GM12878 (cell line): ENCODE measurements around the gene NOP56. TPM values are rescaled to one million over a fixed set of nuclear protein-coding genes. Genes with fewer than 3 reads are reported as not detected.

Source experiments
- ATAC-seq: fragments of 200-7000 bp; cut with Tn5 transposase; 3 replicates; pipeline ENCODE4 v1.9.1; 2020; ENCODE audit warnings: mild to moderate bottlenecking, moderate library complexity
- BruUV-seq: library from RNA; stranded (reverse); fragments of 400-500 nt; replicated peaks from 2 replicates; lab custom pipeline; 2021; lab: Mats Ljungman, UMichigan
- CTCF ChIA-PET: fragments of 300-600 bp; sonication (Branson Sonifier 250); formaldehyde crosslinking; extraction: SDS; loops from one replicate; lab custom pipeline; 2021; ENCODE audit warnings: inconsistent platforms; lab: Yijun Ruan, JAX
- POLR2A ChIA-PET: fragments of 350-600 bp; formaldehyde crosslinking; extraction: SDS; loops from one replicate; lab custom pipeline; 2021; ENCODE audit warnings: inconsistent platforms; lab: Charles Lee
- RAD21 ChIA-PET: fragments of 300-600 bp; sonication (Branson Sonifier 250); formaldehyde crosslinking; loops from one replicate; lab custom pipeline; 2023; ENCODE audit warnings: antibody characterized with exemption; ENCODE audit not compliant: unreplicated experiment; lab: Charles Lee
- SMC1A ChIA-PET: fragments of 300-600 bp; sonication (Branson Sonifier 250); formaldehyde crosslinking; loops from one replicate; lab custom pipeline; 2023; ENCODE audit not compliant: unreplicated experiment, uncharacterized antibody; lab: Charles Lee
- DNase-seq: peaks from one replicate; pipeline ENCODE4 v3.0.0-alpha.2; 2011; ENCODE audit warnings: low read depth, low spot score
- FAIRE-seq: peaks from 3 replicates; lab custom pipeline; 2011; peaks lifted over from hg19 to GRCh38; lab: Jason Lieb, UNC
- H2AFZ ChIP-seq: 2 replicates; pipeline ENCODE4 v1.6.0; 2011; ENCODE audit warnings: low read depth, low read length, control low read depth; ENCODE audit not compliant: control insufficient read depth
- H3K27ac ChIP-seq: 2 replicates; pipeline ENCODE4 v1.5.1; 2011; ENCODE audit warnings: control low read depth; ENCODE audit not compliant: control insufficient read depth, insufficient read depth
- H3K27me3 ChIP-seq, 2 experiments: replicated peaks in 1 of 2; 2 replicates each; pipeline versions ENCODE4 v1.6.0 to v1.6.1; 2011; ENCODE audit warnings: low read length in 1 of 2; ENCODE audit not compliant: control insufficient read depth in 2 of 2, insufficient read depth in 2 of 2
- H3K36me3 ChIP-seq, 2 experiments: 2 replicates each; pipeline ENCODE4 v1.5.1; 2011; ENCODE audit warnings: low read length in 1 of 2; ENCODE audit not compliant: control insufficient read depth in 2 of 2, insufficient read depth in 2 of 2
- H3K4me1 ChIP-seq: 2 replicates; pipeline ENCODE4 v1.6.1; 2011; ENCODE audit warnings: mild to moderate bottlenecking, low read length, moderate library complexity, mixed read lengths; ENCODE audit not compliant: control insufficient read depth, insufficient read depth
- H3K4me2 ChIP-seq: 2 replicates; pipeline ENCODE4 v1.6.0; 2011; ENCODE audit warnings: control low read depth; ENCODE audit not compliant: control insufficient read depth, insufficient read depth
- H3K4me3 ChIP-seq: fragments of 200-600 bp; sonication (generic); 2 replicates; pipeline ENCODE4 v1.5.1; 2016
- H3K79me2 ChIP-seq: 2 replicates; pipeline ENCODE4 v1.6.0; 2011; ENCODE audit warnings: low read length; ENCODE audit not compliant: control insufficient read depth, insufficient read depth
- H3K9ac ChIP-seq: 2 replicates; pipeline ENCODE4 v1.8.0; 2011; ENCODE audit warnings: low read length, control low read depth, mixed read lengths; ENCODE audit not compliant: control insufficient read depth, insufficient read depth
- H3K9me3 ChIP-seq: replicated peaks from 3 replicates; pipeline ENCODE4 v1.5.1; 2011; ENCODE audit warnings: mild to moderate bottlenecking, low read length; ENCODE audit not compliant: control insufficient read depth, insufficient read depth
- H4K20me1 ChIP-seq: 2 replicates; pipeline ENCODE4 v1.6.0; 2011; ENCODE audit not compliant: control insufficient read depth, insufficient read depth
- CBFB ChIP-seq: IDR thresholded peaks from 2 replicates; pipeline ENCODE4 v1.6.1; 2016; ENCODE audit warnings: antibody characterized with exemption, low read depth
- FOXK2 ChIP-seq: fragments of 450-650 bp; IDR thresholded peaks from 2 replicates; pipeline ENCODE4 v1.6.1; 2017; ENCODE audit warnings: mild to moderate bottlenecking, moderate library complexity
- LARP7 ChIP-seq: fragments of 450-650 bp; IDR thresholded peaks from 2 replicates; pipeline ENCODE4 v1.6.1; 2017; ENCODE audit warnings: mild to moderate bottlenecking
- REST ChIP-seq: IDR thresholded peaks from 2 replicates; pipeline ENCODE4 v1.6.1; 2012; ENCODE audit warnings: mild to moderate bottlenecking, low read depth, low read length
- RUNX3 ChIP-seq: IDR thresholded peaks from 2 replicates; pipeline ENCODE4 v1.6.1; 2012; ENCODE audit warnings: low read length, inconsistent platforms
- SIX5 ChIP-seq: IDR thresholded peaks from 2 replicates; pipeline ENCODE4 v1.6.1; 2011; ENCODE audit warnings: mild to moderate bottlenecking, low read depth, low read length, moderate library complexity; ENCODE audit not compliant: severe bottlenecking
- SPI1 ChIP-seq: IDR thresholded peaks from 2 replicates; pipeline ENCODE4 v1.6.1; 2011; ENCODE audit warnings: low read depth, mild to moderate bottlenecking, low read length, moderate library complexity, borderline replicate concordance; ENCODE audit not compliant: insufficient read depth
- ZBTB4 ChIP-seq: fragments of 450-650 bp; formaldehyde crosslinking; IDR thresholded peaks from 2 replicates; pipeline ENCODE4 v1.4.0; 2022; ENCODE audit warnings: mild to moderate bottlenecking, moderate library complexity
- ZNF384 ChIP-seq: IDR thresholded peaks from 2 replicates; pipeline ENCODE4 v1.6.1; 2012; ENCODE audit warnings: low read depth, mild to moderate bottlenecking, low read length, improper control_type of control experiment, borderline replicate concordance
- WGBS: methylation state at CpG from one replicate; pipeline ENCODE4 v1.1.6; 2016; ENCODE audit warnings: low lambda C conversion rate; ENCODE audit not compliant: insufficient replicate concordance, insufficient coverage; ENCODE audit errors: missing lambda C conversion rate; 5-methylcytosine and 5-hydroxymethylcytosine counted together
- in situ Hi-C: fragments of 300-500 bp; cut with MboI; formaldehyde crosslinking; loops from 9 replicates; pipeline ENCODE4 v1.14.3; 2018; ENCODE audit warnings: mixed read lengths
- intact Hi-C: fragments of 100-400 bp; cut with micrococcal nuclease; formaldehyde crosslinking; loops from one replicate; pipeline ENCODE4 v1.14.2; 2022; ENCODE audit not compliant: unreplicated experiment
- polyA plus RNA-seq, 11 experiments: library from polyadenylated mRNA; depleted of rRNA in 4 of 11; unstranded in 6 of 11; stranded (reverse) in 5 of 11; fragments of >200 nt; fragmentation: Nextera tagmentation in 4 of 11; fragmentation: Illumina TruSeq in 1 of 11; extraction: Ambion mirVana in 4 of 11; extraction: Trizol in 1 of 11; gene quantifications; 1 replicate in 1 of 11; 2 replicates in 10 of 11; pipeline versions ENCODE4 v1.2.1 to v1.2.3, GENCODE V29; 2011 to 2016; ENCODE audit warnings: inconsistent platforms in 2 of 11, missing spikeins in 2 of 11, low read depth in 1 of 11
- total RNA-seq, 4 experiments: library from RNA; depleted of rRNA in 3 of 4; stranded (reverse); fragments of >200 nt in 3 of 4; fragmentation: Illumina TruSeq in 1 of 4; extraction: Trizol in 1 of 4; gene quantifications; 2 replicates each; pipeline versions ENCODE4 v1.2.1 to v1.2.3, GENCODE V29; 2013 to 2021
- TF ChIP-seq, protein P1 (sequence below): IDR thresholded peaks from 2 replicates; pipeline ENCODE4 v1.6.1; 2011; ENCODE audit warnings: mild to moderate bottlenecking, low read depth, low read length, moderate library complexity; ENCODE audit not compliant: insufficient replicate concordance
- TF ChIP-seq, protein P2 (sequence below): fragments of 450-650 bp; IDR thresholded peaks from 2 replicates; pipeline ENCODE4 v1.6.1; 2016; ENCODE audit warnings: mild to moderate bottlenecking, moderate library complexity, borderline replicate concordance

Gene NOP56
- total and polyA plus RNA-seq, 10 of the 15 experiments (the other 5 are each of a cell fraction or from before 2014, with no cell fraction given): 254 to 550 (median 464) TPM

GRCh38 chr20:2619961-2620595 lies 32.4 kb upstream of the NOP56 start:
- intact Hi-C loops: no loop called here
- Histone ChIP-seq H3K4me3 (no peak overlapping the region), H3K27me3 (peaks cover 0 to 4% of the 10 kb centered on the region in 2 experiments; a peak in 2 of 4 replicates), H3K27ac (no peak overlapping the region), H3K9me3 (no peaks in the 10 kb centered on the region), H3K9ac (no peak overlapping the region), H2AFZ (no peak overlapping the region), H3K79me2 (no peaks in the 10 kb centered on the region), H3K36me3 (no peaks in the 10 kb centered on the region), H3K4me2 (no peak overlapping the region), H4K20me1 (no peaks in the 10 kb centered on the region), H3K4me1 (peaks cover 3% of the 10 kb centered on the region; the same call in 1 of the 2 replicates)
- SMC1A ChIA-PET: no interaction called here
- RAD21 ChIA-PET: no interaction called here
- POLR2A ChIA-PET: no interaction called here
- FAIRE-seq (no peak), ATAC-seq (no peak), DNase-seq (no peak)
- in situ Hi-C loops: no loop called here
- 46% methylated on average over 3 of the region's 3 CpGs for WGBS
- BruUV-seq: no TSS peak
- CTCF ChIA-PET: no interaction called here
- TF ChIP-seq REST (no peak), ZBTB4 (CRISPR knock-in tag) (no peak), ZNF384 (no peak), LARP7 (no peak), SPI1 (no peak), CBFB (no peak), RUNX3 (no peak), FOXK2 (no peak), SIX5 (no peak)
- TF ChIP-seq, protein P1, sequence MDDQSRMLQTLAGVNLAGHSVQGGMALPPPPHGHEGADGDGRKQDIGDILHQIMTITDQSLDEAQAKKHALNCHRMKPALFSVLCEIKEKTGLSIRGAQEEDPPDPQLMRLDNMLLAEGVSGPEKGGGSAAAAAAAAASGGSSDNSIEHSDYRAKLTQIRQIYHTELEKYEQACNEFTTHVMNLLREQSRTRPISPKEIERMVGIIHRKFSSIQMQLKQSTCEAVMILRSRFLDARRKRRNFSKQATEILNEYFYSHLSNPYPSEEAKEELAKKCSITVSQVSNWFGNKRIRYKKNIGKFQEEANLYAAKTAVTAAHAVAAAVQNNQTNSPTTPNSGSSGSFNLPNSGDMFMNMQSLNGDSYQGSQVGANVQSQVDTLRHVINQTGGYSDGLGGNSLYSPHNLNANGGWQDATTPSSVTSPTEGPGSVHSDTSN: no peak
- TF ChIP-seq, protein P2, sequence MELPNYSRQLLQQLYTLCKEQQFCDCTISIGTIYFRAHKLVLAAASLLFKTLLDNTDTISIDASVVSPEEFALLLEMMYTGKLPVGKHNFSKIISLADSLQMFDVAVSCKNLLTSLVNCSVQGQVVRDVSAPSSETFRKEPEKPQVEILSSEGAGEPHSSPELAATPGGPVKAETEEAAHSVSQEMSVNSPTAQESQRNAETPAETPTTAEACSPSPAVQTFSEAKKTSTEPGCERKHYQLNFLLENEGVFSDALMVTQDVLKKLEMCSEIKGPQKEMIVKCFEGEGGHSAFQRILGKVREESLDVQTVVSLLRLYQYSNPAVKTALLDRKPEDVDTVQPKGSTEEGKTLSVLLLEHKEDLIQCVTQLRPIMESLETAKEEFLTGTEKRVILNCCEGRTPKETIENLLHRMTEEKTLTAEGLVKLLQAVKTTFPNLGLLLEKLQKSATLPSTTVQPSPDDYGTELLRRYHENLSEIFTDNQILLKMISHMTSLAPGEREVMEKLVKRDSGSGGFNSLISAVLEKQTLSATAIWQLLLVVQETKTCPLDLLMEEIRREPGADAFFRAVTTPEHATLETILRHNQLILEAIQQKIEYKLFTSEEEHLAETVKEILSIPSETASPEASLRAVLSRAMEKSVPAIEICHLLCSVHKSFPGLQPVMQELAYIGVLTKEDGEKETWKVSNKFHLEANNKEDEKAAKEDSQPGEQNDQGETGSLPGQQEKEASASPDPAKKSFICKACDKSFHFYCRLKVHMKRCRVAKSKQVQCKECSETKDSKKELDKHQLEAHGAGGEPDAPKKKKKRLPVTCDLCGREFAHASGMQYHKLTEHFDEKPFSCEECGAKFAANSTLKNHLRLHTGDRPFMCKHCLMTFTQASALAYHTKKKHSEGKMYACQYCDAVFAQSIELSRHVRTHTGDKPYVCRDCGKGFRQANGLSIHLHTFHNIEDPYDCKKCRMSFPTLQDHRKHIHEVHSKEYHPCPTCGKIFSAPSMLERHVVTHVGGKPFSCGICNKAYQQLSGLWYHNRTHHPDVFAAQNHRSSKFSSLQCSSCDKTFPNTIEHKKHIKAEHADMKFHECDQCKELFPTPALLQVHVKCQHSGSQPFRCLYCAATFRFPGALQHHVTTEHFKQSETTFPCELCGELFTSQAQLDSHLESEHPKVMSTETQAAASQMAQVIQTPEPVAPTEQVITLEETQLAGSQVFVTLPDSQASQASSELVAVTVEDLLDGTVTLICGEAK: no peak
